PC-9 (cell line): ENCODE data around the gene COPZ1.

ENCODE experiments used
- CTCF ChIP-seq: fragments of 200-600 bp; sonication (generic); conservative IDR thresholded peaks from 2 replicates; pipeline ENCODE4 v1.6.1; 2017; ENCODE audit warnings: mixed run types, antibody characterized with exemption, mild to moderate bottlenecking, moderate library complexity
- EZH2 ChIP-seq: fragments of 200-600 bp; sonication (generic); IDR thresholded peaks from 2 replicates; pipeline ENCODE4 v1.8.0; 2017; ENCODE audit warnings: antibody characterized with exemption, low read depth

DNA sequence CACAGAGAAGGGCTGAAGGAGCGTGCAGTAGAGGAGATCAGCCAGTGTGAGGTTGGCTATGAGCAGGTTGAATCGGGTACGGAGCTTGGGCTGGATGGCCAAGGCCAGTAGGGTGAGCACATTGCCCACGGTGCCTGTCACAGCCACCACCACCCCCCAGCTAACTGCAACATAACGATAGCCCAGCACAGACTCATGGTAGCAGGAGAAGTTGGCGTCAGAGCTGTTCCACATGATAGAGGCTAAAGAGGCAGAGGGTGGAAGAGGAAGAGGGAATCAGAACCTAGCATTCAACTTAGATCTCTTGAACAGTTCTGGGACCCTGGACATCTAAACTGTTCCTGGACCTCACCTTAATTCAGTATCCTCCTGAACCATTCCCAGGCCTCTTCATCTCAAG, 38.7 kb downstream of the COPZ1 start:
- TF ChIP-seq CTCF, result no peak
- TF ChIP-seq EZH2, result no peak
